IMR-90 (cell line): Measurements from ENCODE around the gene EIF3K. TPM values are rescaled to one million over a fixed set of nuclear protein-coding genes. Genes with fewer than 3 reads are reported as not detected.

Experiments used
- ATAC-seq: fragments of 200-7000 bp; cut with Tn5 transposase; 2 replicates; pipeline ENCODE4 v1.9.1; 2020; ENCODE audit warnings: low read depth, mild to moderate bottlenecking, moderate library complexity
- BruUV-seq: library from RNA; stranded (reverse); fragments of 400-500 nt; replicated peaks from 2 replicates; lab custom pipeline; 2021; lab: Mats Ljungman, UMichigan
- CTCF ChIA-PET: fragments of 300-600 bp; formaldehyde crosslinking; extraction: SDS; loops from one replicate; lab custom pipeline; 2021; ENCODE audit warnings: antibody characterized with exemption; lab: Yijun Ruan, JAX
- POLR2A ChIA-PET: fragments of 300-600 bp; sonication (Branson Sonifier 250); formaldehyde crosslinking; loops from one replicate; lab custom pipeline; 2022; ENCODE audit warnings: antibody characterized with exemption; ENCODE audit not compliant: unreplicated experiment; lab: Charles Lee
- DNase-seq: peaks from one replicate; pipeline ENCODE4 v3.0.0; 2013
- H2AFZ ChIP-seq: replicated peaks from 2 replicates; pipeline ENCODE3; 2013; ENCODE audit warnings: low read length, mild to moderate bottlenecking; ENCODE audit not compliant: poor library complexity
- H2AK5ac ChIP-seq: 2 replicates; pipeline ENCODE4 v1.6.1; 2013; ENCODE audit warnings: low read depth, low read length, inconsistent platforms
- H2AK9ac ChIP-seq: replicated peaks from 2 replicates; pipeline ENCODE3; 2013; ENCODE audit warnings: mild to moderate bottlenecking, low read depth, low read length, moderate library complexity; ENCODE audit not compliant: poor library complexity
- H2BK120ac ChIP-seq: 2 replicates; pipeline ENCODE4 v1.6.1; 2013; ENCODE audit warnings: low read depth, low read length, inconsistent platforms
- H2BK15ac ChIP-seq: 3 replicates; pipeline ENCODE4 v1.6.1; 2013; ENCODE audit warnings: low read depth, low read length, inconsistent platforms
- H2BK20ac ChIP-seq: 2 replicates; pipeline ENCODE4 v1.6.1; 2013; ENCODE audit warnings: low read depth, mild to moderate bottlenecking, inconsistent platforms, low read length, moderate library complexity
- H2BK5ac ChIP-seq: 2 replicates; pipeline ENCODE4 v1.6.1; 2013; ENCODE audit warnings: mild to moderate bottlenecking, low read depth, low read length, inconsistent platforms; ENCODE audit not compliant: poor library complexity, severe bottlenecking
- H3K14ac ChIP-seq: replicated peaks from 2 replicates; pipeline ENCODE4 v1.6.1; 2013; ENCODE audit warnings: low read depth, low read length, inconsistent platforms
- H3K18ac ChIP-seq: 2 replicates; pipeline ENCODE4 v1.6.1; 2013; ENCODE audit warnings: low read depth, low read length, control low read depth
- H3K23ac ChIP-seq: 2 replicates; pipeline ENCODE4 v1.6.1; 2013; ENCODE audit warnings: low read depth, low read length, inconsistent platforms
- H3K27ac ChIP-seq: 2 replicates; pipeline ENCODE4 v1.5.1; 2013; ENCODE audit warnings: mild to moderate bottlenecking, control low read depth, low read length; ENCODE audit not compliant: insufficient read depth
- H3K27me3 ChIP-seq: 2 replicates; pipeline ENCODE4 v1.6.1; 2013; ENCODE audit warnings: low read length; ENCODE audit not compliant: control insufficient read depth, insufficient read depth
- H3K36me3 ChIP-seq: 2 replicates; pipeline ENCODE4 v1.6.1; 2013; ENCODE audit warnings: low read length, mixed read lengths; ENCODE audit not compliant: control insufficient read depth, insufficient read depth
- H3K4ac ChIP-seq: 2 replicates; pipeline ENCODE4 v1.6.1; 2013; ENCODE audit warnings: low read depth, low read length, inconsistent platforms
- H3K4me1 ChIP-seq: 2 replicates; pipeline ENCODE4 v1.6.1; 2013; ENCODE audit warnings: low read length, mixed read lengths; ENCODE audit not compliant: control insufficient read depth, insufficient read depth
- H3K4me2 ChIP-seq: 2 replicates; pipeline ENCODE4 v1.6.1; 2013; ENCODE audit warnings: low read depth, mild to moderate bottlenecking, control low read depth, low read length, moderate library complexity
- H3K4me3 ChIP-seq: 2 replicates; pipeline ENCODE4 v1.5.1; 2013; ENCODE audit warnings: low read depth, mild to moderate bottlenecking, control low read depth, low read length, moderate library complexity; ENCODE audit not compliant: insufficient read depth
- H3K56ac ChIP-seq: 2 replicates; pipeline ENCODE4 v1.6.1; 2013; ENCODE audit warnings: low read length, inconsistent platforms; ENCODE audit not compliant: insufficient read depth; ENCODE audit errors: extremely low read depth
- H3K79me1 ChIP-seq, 2 experiments: 2 replicates each; pipeline ENCODE4 v1.6.1; 2013; ENCODE audit warnings: low read length in 2 of 2, inconsistent platforms in 1 of 2, low read depth in 1 of 2
- H3K9ac ChIP-seq: 2 replicates; pipeline ENCODE4 v1.6.1; 2013; ENCODE audit warnings: low read depth, low read length, control low read depth
- H3K9me1 ChIP-seq: 2 replicates; pipeline ENCODE4 v1.6.1; 2013; ENCODE audit warnings: low read length, inconsistent platforms; ENCODE audit not compliant: insufficient read depth
- H3K9me3 ChIP-seq: 2 replicates; pipeline ENCODE4 v1.6.1; 2013; ENCODE audit warnings: low read length; ENCODE audit not compliant: control insufficient read depth, insufficient read depth
- H4K20me1 ChIP-seq: 2 replicates; pipeline ENCODE4 v1.6.1; 2013; ENCODE audit warnings: low read length, inconsistent platforms; ENCODE audit not compliant: insufficient read depth
- H4K5ac ChIP-seq: 2 replicates; pipeline ENCODE4 v1.6.1; 2013; ENCODE audit warnings: mild to moderate bottlenecking, low read depth, low read length, control low read depth
- H4K8ac ChIP-seq, 2 experiments: 2 replicates each; pipeline ENCODE4 v1.6.1; 2013; ENCODE audit warnings: low read depth in 2 of 2, low read length in 2 of 2, control low read depth in 1 of 2, inconsistent platforms in 1 of 2
- H4K91ac ChIP-seq: 2 replicates; pipeline ENCODE4 v1.6.1; 2013; ENCODE audit warnings: low read depth, low read length, inconsistent platforms; ENCODE audit not compliant: insufficient read depth
- BHLHE40 ChIP-seq: fragments of 150-350 bp; IDR thresholded peaks from 2 replicates; pipeline ENCODE4 v1.6.1; 2016; ENCODE audit warnings: mild to moderate bottlenecking, low read depth, low read length
- CEBPB ChIP-seq: IDR thresholded peaks from 2 replicates; pipeline ENCODE4 v1.6.1; 2012; ENCODE audit warnings: low read depth, low read length, improper control_type of control experiment
- CHD1 ChIP-seq: IDR thresholded peaks from 2 replicates; pipeline ENCODE4 v1.6.1; 2012; ENCODE audit warnings: low read depth, low read length, improper control_type of control experiment
- CTCF ChIP-seq: conservative IDR thresholded peaks from 2 replicates; pipeline ENCODE4 v1.5.1; 2012; ENCODE audit warnings: mild to moderate bottlenecking, low read depth, low read length, improper control_type of control experiment
- ELK1 ChIP-seq: fragments of 150-350 bp; IDR thresholded peaks from 2 replicates; pipeline ENCODE4 v1.6.1; 2016; ENCODE audit warnings: low read depth, mild to moderate bottlenecking, low read length, moderate library complexity, borderline replicate concordance
- FOS ChIP-seq: fragments of 150-350 bp; IDR thresholded peaks from 2 replicates; pipeline ENCODE4 v1.6.1; 2016; ENCODE audit warnings: low read depth, low read length
- MAFK ChIP-seq: IDR thresholded peaks from 2 replicates; pipeline ENCODE4 v1.6.1; 2012; ENCODE audit warnings: low read depth, low read length, improper control_type of control experiment
- MAZ ChIP-seq: IDR thresholded peaks from 2 replicates; pipeline ENCODE4 v1.6.1; 2012; ENCODE audit warnings: low read depth, mild to moderate bottlenecking, low read length, improper control_type of control experiment, moderate library complexity, borderline replicate concordance
- MXI1 ChIP-seq: IDR thresholded peaks from 2 replicates; pipeline ENCODE4 v1.6.1; 2012; ENCODE audit warnings: low read depth, mild to moderate bottlenecking, low read length, moderate library complexity, borderline replicate concordance
- NFE2L2 ChIP-seq: fragments of 150-350 bp; IDR thresholded peaks from 2 replicates; pipeline ENCODE4 v1.6.1; 2016; ENCODE audit warnings: low read depth, mild to moderate bottlenecking, low read length
- POLR2A ChIP-seq: IDR thresholded peaks from 2 replicates; pipeline ENCODE4 v1.6.1; 2012; ENCODE audit warnings: mild to moderate bottlenecking, low read depth, low read length
- RAD21 ChIP-seq: IDR thresholded peaks from 2 replicates; pipeline ENCODE4 v1.6.1; 2012; ENCODE audit warnings: low read length, improper control_type of control experiment
- RCOR1 ChIP-seq: IDR thresholded peaks from 2 replicates; pipeline ENCODE4 v1.6.1; 2012; ENCODE audit warnings: mild to moderate bottlenecking, low read length, improper control_type of control experiment; ENCODE audit not compliant: insufficient replicate concordance
- RFX5 ChIP-seq: IDR thresholded peaks from 2 replicates; pipeline ENCODE4 v1.8.0; 2012; ENCODE audit warnings: low read depth, mild to moderate bottlenecking, low read length, moderate library complexity
- SMC3 ChIP-seq: fragments of 150-350 bp; IDR thresholded peaks from 2 replicates; pipeline ENCODE4 v1.6.1; 2016; ENCODE audit warnings: low read depth, mild to moderate bottlenecking, antibody characterized with exemption, low read length, moderate library complexity
- USF2 ChIP-seq: fragments of 150-350 bp; IDR thresholded peaks from 2 replicates; pipeline ENCODE4 v1.6.1; 2017; ENCODE audit warnings: mild to moderate bottlenecking, antibody characterized with exemption, low read length, low read depth
- WGBS, 2 experiments: methylation state at CpG; one replicate each; pipeline versions ENCODE4 v1.1.5 to v1.1.7; 2013; ENCODE audit warnings: missing lambda C conversion rate in 2 of 2; ENCODE audit not compliant: insufficient read length in 1 of 2; ENCODE audit errors: extremely low coverage in 2 of 2; 5-methylcytosine and 5-hydroxymethylcytosine counted together
- dilution Hi-C: fragments of 300-500 bp; cut with HindIII; formaldehyde crosslinking; loops from one replicate; pipeline ENCODE4 v1.14.3; 2018; ENCODE audit warnings: low sequenced_read_pairs; ENCODE audit not compliant: unreplicated experiment
- in situ Hi-C: fragments of 300-500 bp; cut with MboI; formaldehyde crosslinking; loops from 3 replicates; pipeline ENCODE4 v1.14.3; 2019; ENCODE audit warnings: low sequenced_read_pairs, inconsistent platforms, mixed read lengths
- intact Hi-C: fragments of 100-400 bp; cut with micrococcal nuclease; formaldehyde crosslinking; loops from 2 replicates; pipeline ENCODE4 v1.10.0; 2022
- polyA plus RNA-seq, 3 experiments: library from polyadenylated mRNA; depleted of rRNA; stranded (reverse); fragments of >200 nt; gene quantifications; 2 replicates each; pipeline ENCODE4 v1.2.3, GENCODE V29; 2012; ENCODE audit warnings: low replicate concordance in 1 of 3
- total RNA-seq: library from RNA; depleted of rRNA; stranded (reverse); fragments of >200 nt; gene quantifications from 2 replicates; pipeline ENCODE4 v1.2.3, GENCODE V29; 2012

EIF3K gene
- total and polyA plus RNA-seq, 2 of the 4 experiments (the other 2 are of a cell fraction) = 575 to 1,137 TPM

GRCh38 chr19:38617283-38617763 is 1.7 kb upstream of the EIF3K start:
- Histone ChIP-seq H3K79me1 (peaks cover 13 to 29% of the 10 kb centered on the region in 2 experiments; a peak in 3 of 4 replicates), H3K9me3 (no peaks in the 10 kb centered on the region), H3K4me1 (peaks cover 6% of the 10 kb centered on the region; the same call in 1 of the 2 replicates), H3K27me3 (no peaks in the 10 kb centered on the region), H4K5ac (no peak overlapping the region), H3K36me3 (peaks cover 9% of the 10 kb centered on the region), H2BK15ac (no peak overlapping the region), H4K8ac (peak overlapping the region in 1 of 2 experiments; percentile 99; a peak in 1 of 4 replicates), H2AK5ac (no peak overlapping the region), H3K14ac (no peak overlapping the region), H3K9ac (no peak overlapping the region), H2AFZ (peak overlapping the region; percentile 94), H4K91ac (no peak overlapping the region), H3K4ac (no peak overlapping the region), H3K27ac (no peak overlapping the region), H2BK120ac (no peak overlapping the region), H2AK9ac (peak overlapping the region; percentile 61), H3K18ac (no peak overlapping the region), H3K9me1 (peaks cover 7% of the 10 kb centered on the region), H2BK20ac (no peak overlapping the region), H2BK5ac (no peak overlapping the region), H4K20me1 (peaks cover 6% of the 10 kb centered on the region; the same call in 1 of the 2 replicates), H3K56ac (no peak overlapping the region), H3K4me3 (no peak overlapping the region), H3K4me2 (no peak overlapping the region), H3K23ac (no peak overlapping the region)
- intact Hi-C loops (no loop called here), dilution Hi-C loops (no loop called here), in situ Hi-C loops (no loop called here)
- DNase-seq (no peak), ATAC-seq (no peak)
- ChIA-PET POLR2A (no interaction called here), CTCF (no interaction called here)
- WGBS, 2 experiments = 100% methylated on average over 1 of the region's 9 CpGs; no CpG with 5 or more reads in 1 of the 2 experiments
- no TSS peak for BruUV-seq
- TF ChIP-seq MAFK (no peak), CEBPB (no peak), POLR2A (no peak), RAD21 (no peak), CTCF (no peak), RFX5 (no peak), MAZ (no peak), NFE2L2 (no peak), BHLHE40 (no peak), SMC3 (no peak), CHD1 (no peak), RCOR1 (no peak), MXI1 (no peak), USF2 (no peak), ELK1 (no peak), FOS (no peak)
